Measurements from ENCODE around the gene PCMTD2. TPM values are rescaled to one million over a fixed set of nuclear protein-coding genes. Genes with fewer than 3 reads are reported as not detected.

PCMTD2 gene
- 83.8 TPM for polyA plus RNA-seq
- long read RNA-seq, donor 1, transcript PCMTD2-203 (6 exons, 3,843 nt) = major isoform, 8 of 11 reads
- long read RNA-seq, donor 1, partial matches to known transcripts = 0 of 11 reads
- long read RNA-seq, donor 1, other reads (novel, unspliced or antisense) = 0 of 11 reads
- long read RNA-seq, donor 2, transcript PCMTD2-203 (6 exons, 3,843 nt) = major isoform, 13 of 20 reads
- long read RNA-seq, donor 2, partial matches to known transcripts = 6 of 20 reads
- long read RNA-seq, donor 2, other reads (novel, unspliced or antisense) = 0 of 20 reads
- long read RNA-seq, donor 3, transcript PCMTD2-203 (6 exons, 3,843 nt) = major isoform, 19 of 20 reads
- long read RNA-seq, donor 3, partial matches to known transcripts = 0 of 20 reads
- long read RNA-seq, donor 3, other reads (novel, unspliced or antisense) = 0 of 20 reads
- long read RNA-seq, donor 4 = 0 reads
- long read RNA-seq, donor 5, transcript PCMTD2-203 (6 exons, 3,843 nt) = major isoform, 5 of 5 reads
- long read RNA-seq, donor 5, partial matches to known transcripts = 0 of 5 reads
- long read RNA-seq, donor 5, other reads (novel, unspliced or antisense) = 0 of 5 reads
- long read RNA-seq, donor 6, transcript PCMTD2-203 (6 exons, 3,843 nt) = major isoform, 13 of 82 reads
- long read RNA-seq, donor 6, partial matches to known transcripts = 67 of 82 reads
- long read RNA-seq, donor 6, other reads (novel, unspliced or antisense) = 0 of 82 reads
- long read RNA-seq, donor 7, transcript PCMTD2-203 (6 exons, 3,843 nt) = major isoform, 10 of 12 reads
- long read RNA-seq, donor 7, partial matches to known transcripts = 0 of 12 reads
- long read RNA-seq, donor 7, other reads (novel, unspliced or antisense) = 0 of 12 reads
- long read RNA-seq, donor 8, transcript PCMTD2-203 (6 exons, 3,843 nt) = major isoform, 10 of 10 reads
- long read RNA-seq, donor 8, partial matches to known transcripts = 0 of 10 reads
- long read RNA-seq, donor 8, other reads (novel, unspliced or antisense) = 0 of 10 reads
- long read RNA-seq, donor 9, transcript PCMTD2-203 (6 exons, 3,843 nt) = major isoform, 11 of 20 reads
- long read RNA-seq, donor 9, partial matches to known transcripts = 8 of 20 reads
- long read RNA-seq, donor 9, other reads (novel, unspliced or antisense) = 0 of 20 reads
- long read RNA-seq, donor 10, transcript PCMTD2-203 (6 exons, 3,843 nt) = major isoform, 10 of 10 reads
- long read RNA-seq, donor 10, partial matches to known transcripts = 0 of 10 reads
- long read RNA-seq, donor 10, other reads (novel, unspliced or antisense) = 0 of 10 reads
- long read RNA-seq, donor 11, transcript PCMTD2-203 (6 exons, 3,843 nt) = major isoform, 11 of 11 reads
- long read RNA-seq, donor 11, partial matches to known transcripts = 0 of 11 reads
- long read RNA-seq, donor 11, other reads (novel, unspliced or antisense) = 0 of 11 reads

DNA sequence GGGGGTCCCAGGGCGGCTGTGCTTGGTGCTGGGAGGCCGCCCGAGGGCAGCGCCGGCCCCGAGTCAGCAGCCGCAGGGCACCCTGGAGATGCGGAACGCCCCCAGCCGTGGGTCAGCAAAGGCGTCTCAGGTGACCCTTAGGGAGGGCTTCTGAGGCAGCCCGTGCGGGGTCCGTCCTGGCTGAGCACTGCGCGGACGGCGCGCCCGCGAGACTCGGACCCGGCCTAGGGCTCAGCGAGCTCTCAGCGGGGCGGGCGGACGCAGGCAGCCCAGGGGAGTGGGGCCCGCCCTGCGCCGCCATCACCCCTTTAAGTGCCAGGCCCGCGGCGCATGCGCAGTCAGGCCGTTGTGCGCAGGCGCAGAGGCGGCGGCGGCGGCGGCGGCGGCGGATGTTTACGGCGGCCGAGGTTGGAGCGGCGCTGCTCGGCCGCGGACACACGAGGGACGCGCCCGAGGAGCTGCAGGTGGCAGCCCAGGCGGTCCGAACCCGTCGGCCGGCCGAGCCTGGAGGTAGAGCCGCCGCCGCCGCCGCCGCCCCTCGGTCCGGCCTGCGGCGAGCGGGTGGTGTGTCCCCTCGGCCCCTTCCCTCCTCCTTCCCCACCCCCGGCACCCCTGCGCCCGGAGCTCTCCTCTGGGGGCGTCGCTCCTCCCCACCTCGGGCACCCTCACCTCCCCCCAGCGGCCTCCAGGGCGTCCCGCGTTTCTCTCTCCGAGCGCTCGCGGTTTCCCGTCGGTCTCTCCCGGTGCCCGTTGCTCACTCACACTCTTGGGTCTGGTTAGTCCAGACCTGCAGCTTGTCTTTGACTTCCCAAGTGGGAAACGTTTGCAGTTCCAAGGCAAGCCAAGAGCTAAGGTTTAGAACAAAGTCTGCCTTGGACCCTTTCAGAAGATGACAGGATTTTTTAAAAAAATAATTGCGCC lies at the start of gene PCMTD2:
PCMTD2 (plus strand) TSS at position 388 of the 921 bp plus-strand sequence. CDS start 4,218 bp downstream, outside the sequence.
- peak within 1 kb of the TSS; percentile 84 for H3K4me3 ChIP-seq (ENCODE audit: low read length)
- H3K4me1 ChIP-seq (ENCODE audit: control insufficient read depth, insufficient read depth, low read length) = peaks cover 7% of the 10 kb centered on the region
- no peaks in the 10 kb centered on the region for H3K9me3 ChIP-seq (ENCODE audit: control insufficient read depth, low read depth, low read length)
- no CpG with 5 or more reads among the region's 96 CpGs for WGBS (ENCODE audit: insufficient coverage, low lambda C conversion rate)
- H3K27me3 ChIP-seq (ENCODE audit: control insufficient read depth, insufficient read depth, low read length) = no peaks in the 10 kb centered on the region
- H3K36me3 ChIP-seq (ENCODE audit: control insufficient read depth, insufficient read depth, low read length) = peaks cover 8% of the 10 kb centered on the region
- peak within 1 kb of the TSS; percentile 73 for H3K27ac ChIP-seq (ENCODE audit: low read length)
- DNase-seq = peak; percentile 76 to 92

DNA sequence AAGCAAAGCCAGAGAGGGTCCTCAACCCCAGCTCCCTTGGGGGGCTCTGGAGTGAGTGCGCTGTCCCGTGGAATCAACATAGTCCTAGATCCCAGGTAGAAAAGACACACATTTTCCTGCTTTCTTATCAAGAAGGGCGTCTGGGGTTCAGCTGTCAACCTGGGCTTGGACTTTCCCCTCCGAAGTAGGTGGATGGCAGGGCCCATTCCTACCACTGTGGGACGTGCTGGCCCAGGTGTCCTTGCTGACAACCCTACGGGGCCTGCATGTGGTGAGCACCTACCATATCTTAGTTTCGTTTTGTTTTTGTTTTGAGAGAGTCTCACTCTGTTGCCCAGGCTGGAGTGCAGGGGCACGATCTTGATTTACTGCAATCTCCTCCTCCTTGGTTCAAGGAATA lies 48.9 kb upstream of the PCMTD2 start:
- no peak overlapping the region for H3K4me3 ChIP-seq (ENCODE audit: low read length)
- WGBS (ENCODE audit: insufficient coverage, low lambda C conversion rate) = no CpG with 5 or more reads among the region's 8 CpGs
- H3K9me3 ChIP-seq (ENCODE audit: control insufficient read depth, low read depth, low read length) = peaks cover 5% of the 10 kb centered on the region
- no peaks in the 10 kb centered on the region for H3K27me3 ChIP-seq (ENCODE audit: control insufficient read depth, insufficient read depth, low read length)
- H3K4me1 ChIP-seq (ENCODE audit: control insufficient read depth, insufficient read depth, low read length) = peaks cover 11% of the 10 kb centered on the region
- peak overlapping the region; percentile 47 for H3K27ac ChIP-seq (ENCODE audit: low read length)
- no peaks in the 10 kb centered on the region for H3K36me3 ChIP-seq (ENCODE audit: control insufficient read depth, insufficient read depth, low read length)
- peak; percentile 86 to 91 for DNase-seq

DNA sequence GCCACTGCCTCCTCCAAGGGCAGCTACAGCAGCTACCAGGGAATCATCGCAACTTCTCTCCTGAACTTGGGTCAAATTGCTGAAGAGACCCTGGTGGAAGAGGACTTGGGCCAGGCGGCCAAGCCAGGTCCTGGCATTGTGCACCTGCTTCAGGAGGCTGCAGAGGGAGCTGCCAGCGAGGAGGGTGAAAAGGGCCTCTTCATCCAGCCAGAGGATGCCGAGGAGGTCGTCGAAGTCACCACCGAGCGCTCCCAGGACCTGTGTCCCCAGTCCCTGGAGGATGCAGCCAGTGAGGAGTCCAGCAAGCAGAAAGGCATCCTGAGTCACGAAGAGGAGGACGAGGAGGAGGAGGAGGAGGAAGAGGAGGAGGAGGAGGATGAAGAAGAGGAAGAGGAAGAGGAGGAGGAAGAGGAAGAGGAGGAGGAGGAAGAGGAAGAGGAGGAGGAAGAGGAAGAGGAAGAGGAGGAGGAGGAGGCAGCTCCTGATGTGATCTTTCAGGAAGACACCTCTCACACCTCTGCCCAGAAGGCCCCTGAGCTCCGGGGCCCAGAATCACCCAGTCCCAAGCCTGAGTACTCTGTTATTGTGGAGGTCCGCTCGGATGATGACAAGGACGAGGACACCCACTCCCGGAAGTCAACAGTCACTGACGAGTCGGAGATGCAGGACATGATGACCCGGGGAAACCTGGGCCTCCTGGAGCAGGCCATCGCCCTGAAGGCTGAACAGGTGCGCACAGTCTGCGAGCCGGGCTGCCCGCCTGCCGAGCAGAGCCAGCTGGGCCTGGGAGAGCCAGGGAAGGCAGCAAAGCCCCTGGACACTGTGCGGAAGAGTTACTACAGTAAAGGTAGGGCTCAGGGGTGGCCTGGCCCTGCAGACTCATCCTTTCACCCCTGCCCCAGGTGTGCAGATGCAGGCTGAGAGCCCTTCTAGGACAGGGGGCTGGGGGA lies 47.6 kb upstream of the PCMTD2 start:
- no peak overlapping the region for H3K27ac ChIP-seq (ENCODE audit: low read length)
- H3K4me1 ChIP-seq (ENCODE audit: control insufficient read depth, insufficient read depth, low read length) = peaks cover 11% of the 10 kb centered on the region
- no peaks in the 10 kb centered on the region for H3K27me3 ChIP-seq (ENCODE audit: control insufficient read depth, insufficient read depth, low read length)
- H3K4me3 ChIP-seq (ENCODE audit: low read length) = no peak overlapping the region
- DNase-seq = no peak
- no peaks in the 10 kb centered on the region for H3K36me3 ChIP-seq (ENCODE audit: control insufficient read depth, insufficient read depth, low read length)
- no CpG with 5 or more reads among the region's 25 CpGs for WGBS (ENCODE audit: insufficient coverage, low lambda C conversion rate)
- no peaks in the 10 kb centered on the region for H3K9me3 ChIP-seq (ENCODE audit: control insufficient read depth, low read depth, low read length)

DNA sequence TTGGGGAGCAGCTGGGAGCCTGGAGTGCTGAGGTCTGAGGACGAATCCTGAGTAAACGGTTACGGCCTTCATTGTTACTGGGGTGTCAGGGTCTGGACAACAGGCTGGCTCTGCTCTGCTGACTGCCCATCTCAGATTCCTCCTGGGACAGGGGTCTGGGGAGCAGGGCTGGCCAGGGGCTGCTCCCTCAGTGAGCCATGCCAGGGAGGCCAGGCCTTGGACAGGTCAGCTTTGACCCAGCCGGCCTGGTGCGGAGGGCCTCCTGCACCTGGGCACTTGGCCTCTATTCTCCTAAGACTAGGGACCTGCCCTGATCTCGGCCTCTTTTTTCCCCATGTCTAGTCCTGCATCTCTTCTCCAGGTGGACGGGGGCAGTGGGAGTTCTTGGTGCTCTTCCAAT lies 46.4 kb upstream of the PCMTD2 start:
- H3K27me3 ChIP-seq (ENCODE audit: control insufficient read depth, insufficient read depth, low read length) = no peaks in the 10 kb centered on the region
- WGBS (ENCODE audit: insufficient coverage, low lambda C conversion rate) = no CpG with 5 or more reads among the region's 7 CpGs
- no peak for DNase-seq
- H3K4me3 ChIP-seq (ENCODE audit: low read length) = no peak overlapping the region
- no peaks in the 10 kb centered on the region for H3K36me3 ChIP-seq (ENCODE audit: control insufficient read depth, insufficient read depth, low read length)
- H3K27ac ChIP-seq (ENCODE audit: low read length) = no peak overlapping the region
- H3K4me1 ChIP-seq (ENCODE audit: control insufficient read depth, insufficient read depth, low read length) = peaks cover 11% of the 10 kb centered on the region
- H3K9me3 ChIP-seq (ENCODE audit: control insufficient read depth, low read depth, low read length) = no peaks in the 10 kb centered on the region

- WGBS (ENCODE audit: insufficient coverage, low lambda C conversion rate) = no CpG with 5 or more reads among the region's 15 CpGs
- DNase-seq = no peak
These were observed 44.7 kb upstream of the PCMTD2 start for GRCh38 chr20:64210656-64211369.

GRCh38 chr20:64211874-64212658 lies 43.5 kb upstream of the PCMTD2 start:
- no peak for DNase-seq
- Histone ChIP-seq H3K4me1 (ENCODE audit: control insufficient read depth, insufficient read depth, low read length) (peaks cover 2% of the 10 kb centered on the region), H3K4me3 (ENCODE audit: low read length) (no peak overlapping the region), H3K9me3 (ENCODE audit: control insufficient read depth, low read depth, low read length) (no peaks in the 10 kb centered on the region), H3K27me3 (ENCODE audit: control insufficient read depth, insufficient read depth, low read length) (no peaks in the 10 kb centered on the region), H3K36me3 (ENCODE audit: control insufficient read depth, insufficient read depth, low read length) (no peaks in the 10 kb centered on the region), H3K27ac (ENCODE audit: low read length) (no peak overlapping the region)
- no CpG with 5 or more reads among the region's 21 CpGs for WGBS (ENCODE audit: insufficient coverage, low lambda C conversion rate)

More at GRCh38 chr20:64210656-64211369, 44.7 kb upstream of the PCMTD2 start:
- Histone ChIP-seq H3K36me3 (ENCODE audit: control insufficient read depth, insufficient read depth, low read length) (no peaks in the 10 kb centered on the region), H3K9me3 (ENCODE audit: control insufficient read depth, low read depth, low read length) (no peaks in the 10 kb centered on the region), H3K4me3 (ENCODE audit: low read length) (no peak overlapping the region), H3K27ac (ENCODE audit: low read length) (no peak overlapping the region), H3K27me3 (ENCODE audit: control insufficient read depth, insufficient read depth, low read length) (no peaks in the 10 kb centered on the region), H3K4me1 (ENCODE audit: control insufficient read depth, insufficient read depth, low read length) (peaks cover 9% of the 10 kb centered on the region)

DNA sequence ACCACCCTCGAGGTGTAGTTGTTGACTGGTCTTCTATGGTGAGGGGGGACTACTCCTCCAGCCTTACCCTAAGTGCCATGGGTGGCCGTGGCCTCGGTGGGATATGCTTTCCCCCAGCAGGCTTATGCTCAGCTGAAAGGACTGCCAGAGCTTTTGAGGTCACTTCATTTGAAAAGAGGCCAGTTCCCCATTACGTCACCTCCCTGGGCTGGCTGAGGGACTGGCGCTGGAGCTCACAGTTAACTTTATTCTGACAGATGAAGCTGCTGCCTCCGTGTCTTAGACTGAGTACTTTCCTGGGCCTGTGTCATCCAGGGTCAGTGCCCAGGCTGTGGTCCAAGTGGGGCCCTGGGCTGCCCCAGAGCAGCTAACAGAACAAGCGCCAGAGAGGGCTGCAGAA lies 42.8 kb upstream of the PCMTD2 start:
- Histone ChIP-seq H3K27me3 (ENCODE audit: control insufficient read depth, insufficient read depth, low read length) (no peaks in the 10 kb centered on the region), H3K27ac (ENCODE audit: low read length) (no peak overlapping the region), H3K4me3 (ENCODE audit: low read length) (no peak overlapping the region), H3K36me3 (ENCODE audit: control insufficient read depth, insufficient read depth, low read length) (no peaks in the 10 kb centered on the region), H3K9me3 (ENCODE audit: control insufficient read depth, low read depth, low read length) (no peaks in the 10 kb centered on the region), H3K4me1 (ENCODE audit: control insufficient read depth, insufficient read depth, low read length) (peaks cover 2% of the 10 kb centered on the region)
- no CpG with 5 or more reads among the region's 7 CpGs for WGBS (ENCODE audit: insufficient coverage, low lambda C conversion rate)
- DNase-seq = peak in 1 of 2 donors; percentile 38

DNA sequence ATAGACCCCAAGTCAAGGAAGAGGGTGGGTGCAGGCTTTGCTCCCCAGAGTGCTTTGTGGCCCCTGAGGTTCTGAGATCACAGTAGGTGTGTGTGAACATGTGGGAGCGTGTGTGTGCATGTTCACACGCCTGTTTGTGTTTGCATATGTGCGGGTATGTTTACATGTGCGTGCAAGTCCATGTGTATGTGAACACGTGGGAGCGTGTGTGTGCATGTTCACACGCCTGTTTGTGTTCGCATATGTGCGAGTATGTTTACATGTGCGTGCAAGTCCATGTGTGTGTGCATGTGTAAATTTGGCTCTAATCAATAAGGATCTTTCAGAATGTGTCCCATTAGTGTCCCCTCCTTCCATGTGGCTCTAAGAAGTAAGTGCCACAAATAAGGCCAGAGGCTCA lies 41.4 kb upstream of the PCMTD2 start:
- Histone ChIP-seq H3K27me3 (ENCODE audit: control insufficient read depth, insufficient read depth, low read length) (no peaks in the 10 kb centered on the region), H3K4me1 (ENCODE audit: control insufficient read depth, insufficient read depth, low read length) (peaks cover 2% of the 10 kb centered on the region), H3K27ac (ENCODE audit: low read length) (no peak overlapping the region), H3K4me3 (ENCODE audit: low read length) (no peak overlapping the region), H3K36me3 (ENCODE audit: control insufficient read depth, insufficient read depth, low read length) (no peaks in the 10 kb centered on the region), H3K9me3 (ENCODE audit: control insufficient read depth, low read depth, low read length) (no peaks in the 10 kb centered on the region)
- DNase-seq = no peak
- no CpG with 5 or more reads among the region's 10 CpGs for WGBS (ENCODE audit: insufficient coverage, low lambda C conversion rate)

Measured in large intestine (tissue), 12 donors.